ENCODE measurements around the gene GALNS. TPM values are rescaled to one million over a fixed set of nuclear protein-coding genes. Genes with fewer than 3 reads are reported as not detected.

GALNS gene
- total and polyA plus RNA-seq, 2 experiments from 2014 or later = 9.7 to 18.8 TPM

DNA sequence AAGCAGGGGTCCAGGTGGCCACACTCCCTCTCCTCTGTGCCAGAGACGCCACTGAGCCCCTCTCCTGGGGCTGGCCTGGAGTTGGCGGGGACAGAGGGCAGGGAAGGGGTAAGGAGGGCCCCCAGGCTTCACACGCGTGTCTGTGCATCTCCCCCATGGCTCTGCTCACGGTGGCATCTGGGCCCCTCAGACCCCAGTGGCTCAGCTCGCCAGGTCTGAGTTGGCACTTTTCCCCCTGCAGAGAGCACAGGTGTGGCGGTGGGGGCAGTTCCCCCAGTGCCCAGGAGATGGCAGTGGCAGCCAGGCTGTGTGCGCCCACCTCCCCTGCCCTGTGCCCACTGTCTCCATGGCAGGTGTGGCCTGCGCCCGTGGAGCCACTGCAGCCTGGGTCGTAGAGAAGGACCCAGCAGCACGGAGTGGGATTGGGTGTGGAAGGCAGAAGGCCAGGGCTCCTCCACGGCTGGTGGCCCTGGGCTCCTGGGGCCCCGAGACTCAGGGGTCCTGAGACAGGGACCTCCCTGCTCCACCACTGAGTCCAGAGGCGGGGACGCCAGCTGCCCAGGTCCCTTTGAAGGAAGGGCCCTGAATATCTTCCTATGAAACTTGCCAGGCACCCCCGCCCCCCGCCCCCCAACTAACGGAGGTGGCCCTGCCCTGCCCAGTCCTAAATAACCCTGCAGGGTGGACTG, 40.7 kb downstream of the GALNS start (continued):
- TF ChIP-seq ZNF462 (CRISPR knock-in tag; IDR thresholded peaks at IDR 0.05) = no peak
- no peak for TF ChIP-seq NANOG (IDR thresholded peaks at IDR 0.05; ENCODE audit: borderline replicate concordance)

- Mint-ChIP-seq H3K9me3 (no peaks in the 10 kb centered on the region), H3K4me3 (no peak overlapping the region), H3K36me3 (ENCODE audit: low read depth) (peaks cover 7% of the 10 kb centered on the region; the same call in 2 of the 3 replicates), H3K27me3 (ENCODE audit: insufficient read depth, low read depth, poor library complexity) (peaks cover 17% of the 10 kb centered on the region), H3K4me1 (peaks cover 13% of the 10 kb centered on the region; the same call in 2 of the 3 replicates), H3K27ac (no peak overlapping the region)
- H3K4me2 ChIP-seq = no peak overlapping the region
- no peak overlapping the region for H3K4me3 ChIP-seq
- H2AFZ ChIP-seq = no peak overlapping the region
- H3K79me2 ChIP-seq (replicated peaks; ENCODE audit: insufficient read depth) = peaks cover 12% of the 10 kb centered on the region
- H3K4me1 ChIP-seq (ENCODE audit: insufficient read depth) = no peaks in the 10 kb centered on the region; the same call in 1 of the 2 replicates
- H3K27me3 ChIP-seq (ENCODE audit: insufficient read depth) = no peaks in the 10 kb centered on the region
- ATAC-seq (no peak), DNase-seq (ENCODE audit: low spot score) (no peak)
- H3K9me2 ChIP-seq (ENCODE audit: insufficient read depth) = no peaks in the 10 kb centered on the region
- TF ChIP-seq ZNF114 (CRISPR knock-in tag; IDR thresholded peaks at IDR 0.05) = no peak
- TF ChIP-seq, protein P1, sequence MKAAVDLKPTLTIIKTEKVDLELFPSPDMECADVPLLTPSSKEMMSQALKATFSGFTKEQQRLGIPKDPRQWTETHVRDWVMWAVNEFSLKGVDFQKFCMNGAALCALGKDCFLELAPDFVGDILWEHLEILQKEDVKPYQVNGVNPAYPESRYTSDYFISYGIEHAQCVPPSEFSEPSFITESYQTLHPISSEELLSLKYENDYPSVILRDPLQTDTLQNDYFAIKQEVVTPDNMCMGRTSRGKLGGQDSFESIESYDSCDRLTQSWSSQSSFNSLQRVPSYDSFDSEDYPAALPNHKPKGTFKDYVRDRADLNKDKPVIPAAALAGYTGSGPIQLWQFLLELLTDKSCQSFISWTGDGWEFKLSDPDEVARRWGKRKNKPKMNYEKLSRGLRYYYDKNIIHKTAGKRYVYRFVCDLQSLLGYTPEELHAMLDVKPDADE (IDR thresholded peaks at IDR 0.05) = no peak
- peaks cover 12% of the 10 kb centered on the region; the same call in 1 of the 2 replicates for H3F3A ChIP-seq (replicated peaks; ENCODE audit: low read depth)
- peaks cover 5% of the 10 kb centered on the region; the same call in 1 of the 2 replicates for H3K36me3 ChIP-seq (ENCODE audit: insufficient read depth)
- H4K20me1 ChIP-seq (replicated peaks; ENCODE audit: insufficient read depth) = no peaks in the 10 kb centered on the region; the same call in 1 of the 2 replicates
- H3K27ac ChIP-seq (ENCODE audit: low read depth) = no peak overlapping the region
Measured at GRCh38 chr16:88815227-88815626, 41.5 kb downstream of the GALNS start.

All from GM23338 (cell line).